ENCODE results near the gene KIAA1671. TPM values are rescaled to one million over a fixed set of nuclear protein-coding genes. Genes with fewer than 3 reads are reported as not detected.

KIAA1671 gene
- total and polyA plus RNA-seq, 2 of the 4 experiments (the other 2 are of a cell fraction): 0.02 TPM; not detected in 1

GRCh38 chr22:25161916-25162530, 209.5 kb downstream of the KIAA1671 start:
- Histone ChIP-seq H3K23ac (ENCODE audit: low read depth, low read length) (no peak overlapping the region), H3K9me1 (ENCODE audit: insufficient read depth, low read length) (no peaks in the 10 kb centered on the region), H2AFZ (replicated peaks; ENCODE audit: low read length, poor library complexity) (no peak overlapping the region), H3K36me3 (ENCODE audit: control insufficient read depth, insufficient read depth, low read length) (no peaks in the 10 kb centered on the region), H3K56ac (ENCODE audit: extremely low read depth, insufficient read depth, low read length) (no peak overlapping the region), H2AK9ac (replicated peaks; ENCODE audit: low read depth, low read length, poor library complexity) (no peak overlapping the region), H2BK120ac (ENCODE audit: low read depth, low read length) (no peak overlapping the region), H3K9me3 (ENCODE audit: control insufficient read depth, insufficient read depth, low read length) (no peaks in the 10 kb centered on the region), H3K18ac (ENCODE audit: low read depth, low read length) (no peak overlapping the region), H4K20me1 (ENCODE audit: insufficient read depth, low read length) (no peaks in the 10 kb centered on the region), H3K4me3 (ENCODE audit: insufficient read depth, low read depth, low read length) (no peak overlapping the region), H2BK15ac (ENCODE audit: low read depth, low read length) (no peak overlapping the region), H3K4me2 (ENCODE audit: low read depth, low read length) (no peak overlapping the region), H3K14ac (replicated peaks; ENCODE audit: low read depth, low read length) (no peak overlapping the region), H2BK5ac (ENCODE audit: low read depth, low read length, poor library complexity, severe bottlenecking) (no peak overlapping the region), H3K9ac (ENCODE audit: low read depth, low read length) (no peak overlapping the region), H2AK5ac (ENCODE audit: low read depth, low read length) (no peak overlapping the region), H2BK20ac (ENCODE audit: low read depth, low read length) (no peak overlapping the region), H3K27me3 (ENCODE audit: control insufficient read depth, insufficient read depth, low read length) (no peaks in the 10 kb centered on the region), H4K91ac (ENCODE audit: insufficient read depth, low read depth, low read length) (no peak overlapping the region), H3K4ac (ENCODE audit: low read depth, low read length) (no peak overlapping the region), H3K4me1 (ENCODE audit: control insufficient read depth, insufficient read depth, low read length) (no peaks in the 10 kb centered on the region), H4K5ac (ENCODE audit: low read depth, low read length) (no peak overlapping the region), H3K27ac (ENCODE audit: insufficient read depth, low read length) (no peak overlapping the region), H3K79me1 (ENCODE audit: low read depth in 1 of 2, low read length in 2 of 2) (no peaks in the 10 kb centered on the region), H4K8ac (ENCODE audit: low read depth in 2 of 2, low read length in 2 of 2) (no peak overlapping the region)
- BruUV-seq (replicated peaks): no TSS peak
- CTCF ChIA-PET: no interaction called here
- 73% methylated on average over 3 of the region's 6 CpGs; no CpG with 5 or more reads in 1 of the 2 experiments for WGBS, 2 experiments (ENCODE audit: extremely low coverage in 2 of 2, insufficient read length in 1 of 2)
- POLR2A ChIA-PET (ENCODE audit: unreplicated experiment): no interaction called here
- TF ChIP-seq CTCF (conservative IDR thresholded peaks at IDR 0.05; ENCODE audit: low read depth, low read length): no peak
- TF ChIP-seq RFX5 (IDR thresholded peaks at IDR 0.05; ENCODE audit: low read depth, low read length): no peak
- in situ Hi-C loops (cut with MboI; ENCODE audit: low sequenced_read_pairs) (no loop called here), dilution Hi-C loops (cut with HindIII; ENCODE audit: low sequenced_read_pairs, unreplicated experiment) (no loop called here), intact Hi-C loops (cut with micrococcal nuclease) (no loop called here)
- DNase-seq: no peak
- ATAC-seq (ENCODE audit: low read depth): no peak
